Measurements from ENCODE around the gene TNNT2.

TNNT2 gene

DNA sequence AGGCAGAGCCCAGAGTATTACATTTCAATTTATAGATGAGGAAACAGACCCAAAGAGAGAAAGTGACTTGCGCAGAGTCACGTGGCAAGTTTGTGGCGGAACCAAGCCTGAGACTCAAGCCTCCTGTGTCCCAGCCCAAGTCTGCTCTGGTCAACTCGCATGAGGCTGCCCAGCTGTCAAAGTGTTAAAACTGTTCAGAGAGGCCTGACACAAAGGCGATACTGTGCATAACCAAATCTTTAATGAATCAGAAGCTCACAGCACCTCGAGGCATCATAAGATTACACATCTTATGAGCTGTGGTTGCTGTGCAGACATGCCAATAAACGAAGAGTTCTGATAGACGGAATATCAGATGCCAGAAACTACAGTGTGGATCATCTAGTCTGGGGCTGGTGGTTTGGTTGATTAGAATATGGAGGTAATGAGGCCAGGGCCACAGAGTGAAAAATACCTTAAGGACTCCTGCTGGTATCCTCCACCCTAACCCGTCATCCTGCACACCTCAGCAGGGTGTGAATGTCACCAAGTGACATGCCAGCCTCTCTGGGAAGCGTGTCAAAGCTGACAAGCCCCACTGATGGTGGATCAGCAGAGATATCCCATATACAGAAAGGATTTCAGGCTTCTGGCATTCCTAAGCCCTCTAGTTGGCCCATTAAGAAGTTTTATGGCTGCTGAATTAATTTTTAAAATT, 42.2 kb downstream of the TNNT2 start:
- TF ChIP-seq, protein P1, sequence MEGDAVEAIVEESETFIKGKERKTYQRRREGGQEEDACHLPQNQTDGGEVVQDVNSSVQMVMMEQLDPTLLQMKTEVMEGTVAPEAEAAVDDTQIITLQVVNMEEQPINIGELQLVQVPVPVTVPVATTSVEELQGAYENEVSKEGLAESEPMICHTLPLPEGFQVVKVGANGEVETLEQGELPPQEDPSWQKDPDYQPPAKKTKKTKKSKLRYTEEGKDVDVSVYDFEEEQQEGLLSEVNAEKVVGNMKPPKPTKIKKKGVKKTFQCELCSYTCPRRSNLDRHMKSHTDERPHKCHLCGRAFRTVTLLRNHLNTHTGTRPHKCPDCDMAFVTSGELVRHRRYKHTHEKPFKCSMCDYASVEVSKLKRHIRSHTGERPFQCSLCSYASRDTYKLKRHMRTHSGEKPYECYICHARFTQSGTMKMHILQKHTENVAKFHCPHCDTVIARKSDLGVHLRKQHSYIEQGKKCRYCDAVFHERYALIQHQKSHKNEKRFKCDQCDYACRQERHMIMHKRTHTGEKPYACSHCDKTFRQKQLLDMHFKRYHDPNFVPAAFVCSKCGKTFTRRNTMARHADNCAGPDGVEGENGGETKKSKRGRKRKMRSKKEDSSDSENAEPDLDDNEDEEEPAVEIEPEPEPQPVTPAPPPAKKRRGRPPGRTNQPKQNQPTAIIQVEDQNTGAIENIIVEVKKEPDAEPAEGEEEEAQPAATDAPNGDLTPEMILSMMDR (conservative IDR thresholded peaks at IDR 0.05; ENCODE audit: low read depth, low read length): no peak
- Histone ChIP-seq H3K4me1 (ENCODE audit: low read depth, poor library complexity, severe bottlenecking) (no peaks in the 10 kb centered on the region), H3K27me3 (ENCODE audit: insufficient read depth, low read depth) (no peaks in the 10 kb centered on the region), H2AFZ (ENCODE audit: low read depth) (no peak overlapping the region), H3K9ac (no peak overlapping the region), H3K4me2 (no peak overlapping the region), H3K27ac (no peak overlapping the region), H3K4me3 (IDR thresholded peaks at IDR 0.05; ENCODE audit: insufficient read depth, low read depth, low read length) (no peak overlapping the region), H3K36me3 (ENCODE audit: insufficient read depth) (no peaks in the 10 kb centered on the region), H3K79me2 (ENCODE audit: insufficient read depth, low read depth) (no peaks in the 10 kb centered on the region), H4K20me1 (ENCODE audit: insufficient read depth) (no peaks in the 10 kb centered on the region)

GRCh38 chr1:201334325-201335173, 42.9 kb downstream of the TNNT2 start:
- H3K4me3 ChIP-seq (IDR thresholded peaks at IDR 0.05; ENCODE audit: insufficient read depth, low read depth, low read length): no peak overlapping the region
- no peak overlapping the region for H3K27ac ChIP-seq
- TF ChIP-seq, protein P1 (conservative IDR thresholded peaks at IDR 0.05; ENCODE audit: low read depth, low read length): no peak
- no peak overlapping the region for H3K4me2 ChIP-seq
- H3K79me2 ChIP-seq (ENCODE audit: insufficient read depth, low read depth): no peaks in the 10 kb centered on the region
- no peak overlapping the region for H2AFZ ChIP-seq (ENCODE audit: low read depth)
- H3K4me1 ChIP-seq (ENCODE audit: low read depth, poor library complexity, severe bottlenecking): no peaks in the 10 kb centered on the region
- no peaks in the 10 kb centered on the region for H3K36me3 ChIP-seq (ENCODE audit: insufficient read depth)
- no peaks in the 10 kb centered on the region for H3K27me3 ChIP-seq (ENCODE audit: insufficient read depth, low read depth)
- H3K9ac ChIP-seq: no peak overlapping the region
- no peaks in the 10 kb centered on the region for H4K20me1 ChIP-seq (ENCODE audit: insufficient read depth)

DNA sequence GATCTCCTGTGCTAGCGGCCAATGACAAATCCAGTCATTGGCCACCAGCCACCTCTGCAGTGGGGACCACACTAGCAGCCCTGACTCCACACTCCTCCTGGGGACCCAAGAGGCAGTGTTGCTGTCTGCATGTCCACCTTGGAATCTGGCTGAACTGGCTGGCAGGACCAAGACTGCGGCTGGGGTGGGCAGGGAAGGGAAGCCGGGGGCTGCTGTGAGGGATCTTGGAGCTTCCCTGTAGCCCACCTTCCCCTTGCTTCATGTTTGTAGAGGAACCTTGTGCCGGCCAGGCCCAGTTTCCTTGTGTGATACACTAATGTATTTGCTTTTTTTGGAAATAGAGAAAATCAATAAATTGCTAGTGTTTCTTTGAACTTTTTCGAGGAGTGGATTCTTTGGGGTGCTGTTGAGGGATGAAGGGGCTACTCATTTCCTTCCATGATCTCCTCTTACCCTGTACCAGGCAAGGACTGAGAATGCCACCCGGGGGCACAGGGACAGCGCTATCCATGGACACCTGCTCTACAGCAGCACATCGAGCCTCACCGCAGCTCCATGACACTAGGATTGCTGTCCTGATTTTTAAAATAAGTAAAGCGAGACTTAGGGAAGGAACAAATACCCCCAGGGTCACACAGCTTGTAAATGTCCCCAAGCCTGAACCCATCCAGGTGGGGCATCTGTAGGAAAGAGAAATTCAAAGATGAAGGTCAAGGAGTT, 44.7 kb downstream of the TNNT2 start:
- Histone ChIP-seq H3K4me2 (no peak overlapping the region), H3K4me1 (ENCODE audit: low read depth, poor library complexity, severe bottlenecking) (no peaks in the 10 kb centered on the region), H3K4me3 (IDR thresholded peaks at IDR 0.05; ENCODE audit: insufficient read depth, low read depth, low read length) (no peak overlapping the region), H4K20me1 (ENCODE audit: insufficient read depth) (no peaks in the 10 kb centered on the region), H3K79me2 (ENCODE audit: insufficient read depth, low read depth) (no peaks in the 10 kb centered on the region), H3K36me3 (ENCODE audit: insufficient read depth) (no peaks in the 10 kb centered on the region), H3K9ac (no peak overlapping the region), H3K27ac (no peak overlapping the region), H2AFZ (ENCODE audit: low read depth) (no peak overlapping the region), H3K27me3 (ENCODE audit: insufficient read depth, low read depth) (no peaks in the 10 kb centered on the region)
- TF ChIP-seq, protein P1 (conservative IDR thresholded peaks at IDR 0.05; ENCODE audit: low read depth, low read length): no peak

DNA sequence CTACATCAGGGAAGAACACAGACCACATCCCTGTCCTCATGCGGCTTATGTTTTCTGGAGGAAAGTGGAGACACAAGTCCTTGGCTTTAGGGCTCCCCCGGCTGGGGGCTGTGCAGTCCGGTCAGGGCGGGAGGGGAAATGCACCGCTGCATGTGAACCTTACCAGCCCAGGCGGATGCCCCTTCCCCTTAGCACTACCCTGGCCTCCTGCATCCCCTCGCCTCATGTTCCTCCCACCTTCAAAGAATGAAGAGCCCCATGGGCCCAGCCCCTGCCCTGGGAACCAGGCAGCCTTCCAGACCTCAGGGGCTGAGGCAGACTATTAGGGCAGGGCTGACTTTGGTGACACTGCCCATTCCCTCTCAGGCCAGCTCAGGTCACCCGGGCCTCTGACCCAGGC, 45.5 kb downstream of the TNNT2 start:
- Histone ChIP-seq H3K4me3 (IDR thresholded peaks at IDR 0.05; ENCODE audit: insufficient read depth, low read depth, low read length) (no peak overlapping the region), H2AFZ (ENCODE audit: low read depth) (no peak overlapping the region), H3K36me3 (ENCODE audit: insufficient read depth) (no peaks in the 10 kb centered on the region), H3K79me2 (ENCODE audit: insufficient read depth, low read depth) (no peaks in the 10 kb centered on the region), H3K4me1 (ENCODE audit: low read depth, poor library complexity, severe bottlenecking) (no peaks in the 10 kb centered on the region), H3K27ac (no peak overlapping the region), H3K9ac (no peak overlapping the region), H4K20me1 (ENCODE audit: insufficient read depth) (no peaks in the 10 kb centered on the region), H3K4me2 (no peak overlapping the region), H3K27me3 (ENCODE audit: insufficient read depth, low read depth) (no peaks in the 10 kb centered on the region)
- TF ChIP-seq, protein P1 (conservative IDR thresholded peaks at IDR 0.05; ENCODE audit: low read depth, low read length): no peak
